NCI-H1436 (cell line): ENCODE results near the gene GAREM1.

ENCODE experiments used
- DNase-seq: peaks from one replicate; lab custom pipeline; 2025; lab: John Stamatoyannopoulos, UW

GAREM1 gene

DNA sequence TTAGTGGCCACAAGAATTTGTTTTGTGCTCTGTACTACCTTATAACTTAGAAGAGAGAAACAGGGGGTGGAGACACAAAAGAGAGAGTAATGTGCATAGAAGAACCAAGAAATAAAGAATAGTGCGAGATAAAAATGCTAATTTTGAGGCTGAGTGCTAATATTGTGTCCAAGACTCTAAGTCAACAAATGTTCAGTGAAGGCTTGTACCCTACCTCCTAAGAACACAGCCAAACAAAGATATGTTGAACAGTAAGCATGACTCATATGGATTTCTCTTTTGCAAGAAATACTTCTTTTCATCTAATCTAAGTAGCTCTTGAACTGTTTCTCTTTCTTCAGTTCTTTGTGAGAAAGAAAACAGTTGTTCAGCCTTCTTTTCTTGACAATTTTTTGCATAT, 45.2 kb downstream of the GAREM1 start:
- DNase-seq, result no peak

DNA sequence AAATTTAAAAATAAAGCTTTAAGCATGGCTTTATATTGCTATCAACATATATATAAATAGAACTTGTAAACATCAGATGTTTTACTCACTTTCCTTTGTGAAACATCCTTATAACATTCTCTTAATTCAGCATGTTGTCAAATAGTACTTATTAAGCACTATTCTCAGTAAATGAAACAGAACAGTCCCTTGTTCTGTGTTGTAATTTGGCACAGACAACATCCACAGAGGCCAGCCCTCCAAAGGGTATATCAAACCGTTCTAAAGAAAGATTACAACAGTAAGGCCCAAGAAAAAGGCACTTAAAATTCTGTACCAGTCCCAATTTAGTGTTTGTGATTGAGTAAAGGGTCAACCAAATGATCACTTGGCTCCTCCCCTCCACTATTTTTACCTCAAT, 46.0 kb downstream of the GAREM1 start:
- no peak for DNase-seq

DNA sequence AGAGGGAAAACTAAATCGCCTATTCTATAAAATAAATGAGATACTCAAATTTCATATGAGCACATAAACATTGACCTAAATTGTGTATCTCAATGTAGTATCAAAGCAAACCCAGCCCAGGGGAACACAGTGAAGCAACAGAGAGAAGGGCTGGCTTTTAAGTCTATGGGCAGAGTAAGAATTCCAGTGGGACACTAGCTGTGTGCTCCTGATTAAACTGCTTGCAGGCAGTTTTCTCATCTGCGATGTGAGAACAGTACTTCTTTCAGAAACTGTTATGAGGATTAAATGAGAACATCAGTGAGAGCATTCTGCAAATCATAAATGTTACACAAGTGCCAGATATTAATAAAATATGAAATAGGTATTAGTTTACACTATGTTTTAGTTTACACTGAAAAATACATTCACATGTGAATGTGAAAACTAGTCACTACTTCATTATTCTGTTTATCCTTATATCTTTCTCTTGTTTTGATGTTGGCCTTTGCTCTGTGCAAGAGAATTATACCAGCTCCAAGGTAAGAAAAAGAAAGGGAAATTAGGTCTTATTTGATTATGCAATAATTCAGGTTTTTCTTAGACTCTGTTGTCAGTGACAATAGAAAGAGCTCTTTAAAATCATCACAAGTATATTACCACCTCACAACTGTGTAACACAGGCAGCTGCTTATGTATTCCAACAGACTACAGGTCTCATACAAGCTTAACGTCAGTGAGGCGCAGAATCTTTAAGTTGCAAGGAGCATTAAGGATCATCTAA, 47.5 kb downstream of the GAREM1 start:
- DNase-seq, result no peak

DNA sequence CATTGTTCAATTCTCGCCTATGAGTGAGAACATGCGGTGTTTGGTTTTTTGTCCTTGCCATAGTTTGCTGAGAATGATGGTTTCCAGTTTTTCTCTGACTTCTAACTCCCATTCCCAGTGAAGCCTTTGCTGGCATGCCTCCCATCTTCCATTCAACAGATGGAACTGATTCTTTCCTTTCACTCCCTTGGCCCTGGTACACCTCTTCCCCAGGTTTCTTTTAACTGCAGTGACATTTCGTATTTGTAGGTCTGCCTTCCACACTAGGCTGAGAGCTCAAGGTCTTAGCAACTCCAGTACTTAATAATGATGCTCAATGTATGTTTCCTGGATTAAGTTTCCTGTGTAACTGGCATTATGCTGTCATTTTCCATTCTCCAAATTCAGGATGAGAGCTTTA, 48.5 kb downstream of the GAREM1 start:
- no peak for DNase-seq

DNA sequence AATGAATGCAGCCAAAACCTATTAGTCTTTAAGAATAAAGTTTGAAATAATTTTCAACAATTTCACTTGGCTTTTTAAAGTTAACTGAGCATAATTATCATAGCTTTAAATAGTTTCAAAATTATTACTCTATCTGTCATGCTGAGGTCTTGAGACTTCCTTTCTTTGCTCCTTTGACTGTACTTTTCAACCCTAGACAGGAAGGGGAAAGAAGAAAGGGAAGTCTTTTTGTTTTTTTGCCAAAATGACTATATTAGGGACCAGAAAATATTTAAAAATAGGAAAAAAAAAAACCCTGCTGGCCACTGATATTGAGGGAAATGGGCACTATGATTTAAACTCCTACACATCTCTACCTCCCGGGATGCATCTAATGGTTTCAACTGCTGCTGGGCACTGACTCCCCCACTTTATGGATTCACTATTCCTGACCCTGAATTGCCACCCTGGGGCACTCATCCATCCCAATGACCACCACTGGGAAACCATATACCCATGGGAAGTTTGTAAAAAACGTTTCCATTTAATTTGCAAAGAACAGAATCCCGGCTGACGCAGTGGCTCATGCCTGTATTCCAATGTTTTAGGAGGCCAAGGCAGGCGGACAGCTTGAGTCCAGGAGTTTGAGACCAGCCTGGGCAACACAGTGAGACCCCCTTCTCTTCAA, 50.5 kb downstream of the GAREM1 start:
- DNase-seq, result no peak

DNA sequence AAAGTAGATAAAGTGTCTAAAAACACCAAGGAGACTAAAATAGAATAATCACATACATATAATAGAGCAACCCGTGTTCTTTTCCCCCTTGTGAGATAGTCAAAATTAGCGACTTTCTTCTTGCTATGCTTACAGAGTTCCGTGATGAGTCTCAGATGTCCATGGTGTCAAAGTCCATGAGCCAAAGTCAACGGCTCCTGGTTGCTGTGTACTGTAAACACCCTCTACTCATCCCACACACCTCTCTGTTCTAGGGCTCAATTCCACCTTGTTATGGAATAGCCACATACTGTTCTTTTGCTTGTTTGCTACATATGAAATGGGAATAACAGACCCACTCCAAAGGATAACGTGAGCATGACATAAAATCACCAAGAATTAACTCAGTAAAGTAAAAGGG, 52.5 kb downstream of the GAREM1 start:
- DNase-seq, result no peak

DNA sequence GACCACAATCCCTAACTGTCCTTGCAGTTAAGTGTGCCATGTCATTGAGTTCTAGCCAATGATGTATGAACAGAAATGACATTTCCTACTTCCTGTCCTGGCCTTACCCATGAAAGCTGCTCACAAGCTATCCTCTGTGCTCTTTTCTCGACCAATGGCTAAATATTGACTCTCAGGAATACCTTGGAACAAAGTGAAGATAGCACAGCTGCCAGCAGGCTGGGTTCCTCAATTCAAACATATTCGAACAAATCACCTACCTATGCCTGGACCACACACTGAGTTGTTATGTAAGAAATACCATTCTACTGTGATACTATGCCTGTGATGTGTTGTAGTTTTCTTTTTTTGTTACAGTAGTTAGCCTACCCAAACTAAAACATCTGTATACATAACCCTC, 65.1 kb downstream of the GAREM1 start:
- no peak for DNase-seq

DNA sequence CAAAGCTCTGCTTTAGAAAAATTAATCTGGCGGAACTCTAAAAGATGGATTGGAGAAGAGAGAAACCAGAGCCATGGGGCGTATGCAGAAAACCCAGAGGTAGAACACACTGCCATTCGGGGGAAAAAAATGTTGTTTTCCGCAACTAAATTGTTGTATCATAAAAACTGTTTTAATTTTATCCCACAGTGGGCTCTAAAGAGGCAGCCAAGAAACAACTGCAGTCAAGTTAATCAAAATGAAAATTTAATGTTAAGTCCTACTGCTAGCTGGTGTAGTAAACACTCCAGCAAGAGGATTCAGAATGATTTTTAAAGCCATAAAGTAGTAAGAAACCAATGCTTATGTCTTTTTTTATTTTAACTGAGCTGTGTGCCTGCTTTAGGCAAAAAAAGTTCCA, 69.1 kb downstream of the GAREM1 start:
- DNase-seq, result no peak

DNA sequence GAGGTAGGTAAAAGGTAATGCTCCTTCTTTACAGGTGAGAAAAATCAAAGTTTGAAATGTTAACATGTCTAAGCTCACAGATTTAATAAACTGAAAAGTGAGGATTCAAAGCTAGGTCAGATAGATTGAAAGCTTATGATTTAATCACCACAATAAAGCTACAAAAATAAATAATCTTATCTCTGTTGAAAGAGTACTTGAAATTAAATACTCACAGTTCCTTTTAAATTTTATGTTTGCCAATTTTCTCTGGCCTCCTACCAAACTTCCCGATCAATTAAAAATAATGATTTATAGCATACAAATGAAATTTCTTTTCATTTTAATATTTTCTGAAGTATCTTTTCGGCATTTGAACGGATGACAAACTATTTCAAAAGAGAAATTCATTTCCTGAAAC, 77.3 kb downstream of the GAREM1 start:
- no peak for DNase-seq

DNA sequence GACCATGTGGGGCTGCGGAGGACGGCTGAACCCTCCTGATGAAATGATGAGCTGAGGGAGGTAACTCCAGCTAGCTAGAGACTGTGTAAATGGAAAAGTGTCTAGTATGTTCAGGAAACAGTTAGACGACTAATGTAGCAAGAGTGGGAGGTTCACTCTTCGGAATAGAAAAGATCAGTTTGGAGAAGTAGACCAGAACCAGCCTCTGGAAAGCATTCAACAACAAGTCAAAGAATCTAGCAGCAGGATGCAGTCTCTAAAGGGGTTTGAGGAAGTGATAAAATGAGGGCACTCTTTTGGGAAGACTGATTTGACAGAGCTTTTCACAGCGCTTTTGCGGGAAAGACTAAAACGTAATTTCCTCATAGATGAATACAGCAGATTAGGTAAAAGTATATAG, 79.6 kb downstream of the GAREM1 start:
- no peak for DNase-seq

DNA sequence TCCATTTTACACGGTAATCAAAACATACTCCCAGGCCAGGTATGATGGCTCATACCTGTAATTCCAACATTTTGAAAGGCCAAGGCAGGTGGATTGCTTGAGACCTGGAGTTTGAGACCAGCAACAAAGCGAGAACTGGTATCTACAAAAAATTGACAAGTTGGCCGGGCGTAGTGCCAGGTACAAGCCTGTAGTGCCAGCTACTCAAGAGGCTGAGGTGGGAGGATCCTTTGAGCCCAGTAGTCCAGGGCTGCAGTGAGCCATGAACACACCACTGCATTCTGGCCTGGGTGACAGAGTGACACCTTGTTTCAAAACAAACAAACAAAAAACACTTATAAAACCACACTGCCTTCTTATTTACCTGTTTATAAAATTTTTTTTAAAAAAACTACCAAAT, 80.8 kb downstream of the GAREM1 start:
- DNase-seq, result peak; percentile 3

DNA sequence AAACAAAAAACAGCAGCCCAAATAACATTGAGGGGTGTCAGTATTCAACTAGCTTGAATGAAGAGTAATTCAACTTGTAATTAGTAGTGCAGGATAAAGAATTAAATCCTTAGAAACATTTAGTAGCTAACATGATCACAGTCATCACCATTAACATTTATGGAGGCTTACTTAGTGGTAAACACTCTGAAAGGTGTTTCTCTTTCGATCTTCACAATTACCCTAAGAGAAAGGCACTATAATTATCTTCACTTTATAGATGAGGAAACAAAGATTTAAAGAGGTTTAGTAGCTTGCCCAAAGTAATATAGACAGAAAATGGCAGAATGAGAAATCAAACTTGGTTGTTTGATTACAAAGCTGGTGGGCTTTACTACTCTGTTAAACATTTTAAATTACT, 81.5 kb downstream of the GAREM1 start:
- peak; percentile 8 for DNase-seq

DNA sequence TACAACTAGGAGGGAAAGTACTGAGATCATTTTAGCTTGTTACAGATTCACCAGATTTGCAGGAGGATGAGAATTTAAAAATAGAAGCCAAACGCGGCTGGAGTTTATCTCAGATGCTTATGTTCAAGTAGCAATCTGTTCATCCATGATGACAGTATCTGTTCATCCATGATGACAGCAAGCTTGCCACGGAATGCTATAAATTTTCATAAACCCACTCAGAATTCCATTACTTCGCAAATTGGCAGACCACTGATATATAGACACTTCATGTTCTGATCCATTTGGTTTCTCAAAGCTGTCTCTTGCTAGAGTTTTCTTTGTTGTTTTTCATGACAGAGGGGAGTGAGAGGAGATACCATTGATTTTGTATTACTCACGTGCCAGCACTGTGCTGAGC, 84.2 kb downstream of the GAREM1 start:
- no peak for DNase-seq

DNA sequence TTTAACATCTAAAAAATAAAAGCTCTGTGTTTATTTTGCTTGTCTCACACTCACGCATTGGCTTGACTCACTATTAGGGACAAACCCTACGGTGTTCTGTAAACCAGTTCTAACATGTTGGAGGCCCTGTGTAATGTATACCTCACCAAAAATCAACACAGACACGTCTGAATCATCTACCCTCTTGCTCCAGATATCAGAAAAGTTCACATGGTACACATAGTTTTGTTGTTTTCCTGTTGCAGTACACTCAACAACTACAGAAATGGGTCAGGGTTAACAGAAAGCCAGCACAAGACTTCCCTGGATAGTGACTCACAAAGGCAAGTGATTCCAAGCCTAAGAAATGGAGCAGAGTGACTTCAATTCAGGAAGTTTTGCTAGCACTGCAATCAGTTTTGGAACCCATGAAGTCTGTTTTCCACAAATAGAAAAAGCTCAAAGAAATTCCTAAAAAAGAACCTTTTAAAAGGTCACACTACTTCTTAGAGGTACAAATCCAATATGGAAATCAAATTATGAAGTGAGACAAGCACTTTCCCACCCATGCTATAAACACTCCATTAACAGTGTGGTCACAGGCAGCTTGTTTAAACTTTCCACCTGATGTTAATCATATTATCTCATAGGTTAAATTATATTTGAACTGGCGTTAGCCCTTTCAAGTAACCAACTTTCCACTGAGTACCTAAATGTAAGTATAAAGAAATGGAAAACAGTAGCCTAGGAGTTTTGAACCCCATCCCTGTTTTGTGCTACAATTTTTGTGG, 87.4 kb downstream of the GAREM1 start:
- DNase-seq, result no peak

DNA sequence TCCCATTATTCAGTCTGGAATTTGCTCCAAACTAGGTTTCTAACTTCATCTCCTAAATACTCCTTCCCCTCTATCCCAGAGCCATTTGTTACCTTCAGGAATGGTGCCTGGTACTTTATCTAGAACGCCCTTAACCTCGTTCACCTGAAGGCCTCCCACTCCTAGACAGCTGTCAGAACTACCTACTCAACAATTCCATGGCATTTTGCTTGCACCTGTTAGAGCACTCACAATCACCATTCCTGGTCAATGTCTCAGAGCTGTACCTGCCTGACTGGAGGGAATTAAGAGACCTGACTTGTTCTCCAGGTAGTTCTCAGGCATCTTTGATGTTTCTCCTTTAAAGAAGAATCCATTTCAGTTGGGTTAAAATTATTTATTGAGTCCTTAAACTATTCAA, 88.9 kb downstream of the GAREM1 start:
- no peak for DNase-seq

DNA sequence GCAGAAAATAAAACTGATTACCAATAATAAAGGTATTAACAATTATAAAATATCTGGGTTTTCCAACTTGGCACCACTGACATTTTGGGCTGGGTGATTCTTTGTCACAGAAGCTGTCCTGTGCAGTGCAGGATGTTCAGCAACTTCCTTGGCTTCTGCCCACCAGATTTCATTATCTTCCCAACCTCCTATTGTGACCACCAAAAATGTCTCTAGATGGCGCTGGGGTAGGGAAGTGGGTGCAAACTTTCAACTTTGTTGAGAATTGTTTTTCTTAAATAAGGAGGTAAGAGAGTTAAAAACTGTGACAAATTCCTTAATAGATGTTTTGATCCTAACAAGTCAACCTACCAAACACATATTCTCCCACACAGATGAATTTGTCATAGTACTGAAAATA, 90.1 kb downstream of the GAREM1 start:
- DNase-seq, result no peak

DNA sequence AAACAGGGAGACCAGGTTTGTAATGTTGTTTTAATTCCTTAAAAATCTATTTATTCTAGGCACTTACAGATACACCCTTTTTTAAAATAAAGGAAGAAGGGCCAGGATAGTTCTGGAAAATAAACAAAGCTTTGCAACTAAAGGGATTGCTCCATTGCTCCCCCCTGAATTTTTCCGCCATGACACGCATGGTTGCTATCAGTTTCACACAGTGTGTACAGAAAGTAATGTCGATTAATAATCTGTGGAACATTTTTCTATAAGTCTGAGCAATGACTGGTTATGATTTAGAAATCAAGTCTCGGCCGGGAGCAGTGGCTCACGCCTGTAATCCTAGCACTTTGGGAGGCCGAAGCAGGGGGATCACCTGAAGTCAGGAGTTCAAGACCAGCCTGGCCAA, 90.8 kb downstream of the GAREM1 start:
- no peak for DNase-seq

DNA sequence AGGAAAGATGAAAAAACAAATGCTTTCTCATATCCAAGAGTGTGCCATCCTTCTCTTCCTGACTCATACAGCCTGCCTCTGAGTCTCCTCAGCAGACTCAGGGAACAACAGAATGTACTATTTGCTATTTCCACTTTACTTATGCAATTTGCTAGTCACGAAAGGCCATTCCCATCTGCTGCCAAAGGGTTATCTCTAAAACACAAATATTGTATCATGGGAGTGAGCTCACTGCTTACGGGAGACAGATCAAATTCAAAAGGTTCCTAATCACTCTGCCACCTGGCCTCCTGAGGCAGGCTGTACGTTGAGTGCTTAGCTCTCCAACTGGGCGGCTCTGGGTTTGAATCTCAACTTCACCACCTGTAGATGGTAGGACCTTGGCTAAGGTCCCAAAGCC, 92.0 kb downstream of the GAREM1 start:
- DNase-seq, result peak; percentile 60

DNA sequence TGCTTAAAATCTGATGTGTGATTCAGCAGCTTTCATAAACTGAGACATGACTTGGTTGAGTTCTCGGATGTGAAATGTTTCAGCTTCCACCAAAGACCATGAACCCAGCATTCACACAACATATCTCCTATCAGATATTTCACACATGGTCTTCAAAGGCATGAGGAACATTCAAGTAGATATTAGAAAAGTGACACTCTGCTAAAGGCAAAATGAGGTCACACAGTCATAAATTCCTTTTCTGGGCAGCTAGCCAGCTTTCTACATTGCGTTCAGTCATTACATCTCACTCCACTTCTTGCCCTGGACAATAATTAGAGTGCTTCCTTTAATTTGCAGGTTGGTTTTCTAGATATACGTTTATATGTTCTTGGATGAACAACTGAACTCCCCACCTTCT, 96.7 kb downstream of the GAREM1 start:
- peak; percentile 52 for DNase-seq

DNA sequence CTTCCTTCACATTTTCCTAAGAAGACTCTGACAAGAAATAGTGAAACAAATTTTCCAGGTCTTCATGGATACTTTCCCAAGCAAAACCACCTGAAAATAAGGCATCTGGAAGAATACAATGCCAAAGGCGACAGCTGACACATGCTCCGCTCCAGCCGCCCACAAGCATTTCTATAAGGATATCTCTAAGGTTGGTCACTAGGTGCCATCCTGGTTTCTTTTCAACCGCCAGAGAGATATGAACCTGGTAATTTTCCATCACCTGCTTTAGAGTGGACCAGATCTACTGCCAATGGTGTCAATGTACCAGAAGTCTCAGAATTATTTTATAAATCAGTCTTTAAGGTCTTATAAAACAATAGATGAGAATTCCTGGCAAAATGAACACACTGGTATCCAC, 97.2 kb downstream of the GAREM1 start:
- no peak for DNase-seq

DNA sequence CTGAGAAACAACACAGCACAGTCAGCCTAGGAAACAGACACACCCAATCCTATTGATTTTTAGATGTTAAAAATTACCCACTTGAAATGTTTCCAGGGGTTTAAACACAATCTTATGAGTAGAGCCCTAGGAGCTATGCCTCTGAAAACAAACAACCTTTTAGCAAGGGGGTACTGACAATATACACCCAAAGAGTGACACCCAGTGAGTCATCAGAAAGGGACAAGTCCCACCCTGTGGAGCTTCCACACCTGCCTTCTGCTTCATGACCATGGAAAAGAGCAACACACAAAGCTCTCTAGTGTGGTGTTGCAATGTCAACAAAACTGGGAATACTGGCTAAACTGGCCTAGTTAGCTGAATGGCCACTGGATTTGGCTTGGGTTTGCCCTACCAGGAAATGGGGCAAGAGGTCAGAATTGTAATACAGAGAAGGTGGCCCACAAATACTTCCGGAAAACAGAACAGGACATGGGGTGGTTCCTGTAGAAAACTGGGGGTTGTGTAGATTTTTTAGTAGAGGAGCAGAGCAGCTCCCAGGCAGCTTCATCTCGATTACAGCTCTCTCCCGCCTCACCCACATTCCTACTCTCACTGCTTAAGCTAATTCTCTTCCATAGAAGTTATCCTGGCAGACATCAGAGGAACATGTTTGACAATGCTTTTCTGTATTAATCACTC, 98.2 kb downstream of the GAREM1 start:
- DNase-seq, result peak; percentile 37

DNA sequence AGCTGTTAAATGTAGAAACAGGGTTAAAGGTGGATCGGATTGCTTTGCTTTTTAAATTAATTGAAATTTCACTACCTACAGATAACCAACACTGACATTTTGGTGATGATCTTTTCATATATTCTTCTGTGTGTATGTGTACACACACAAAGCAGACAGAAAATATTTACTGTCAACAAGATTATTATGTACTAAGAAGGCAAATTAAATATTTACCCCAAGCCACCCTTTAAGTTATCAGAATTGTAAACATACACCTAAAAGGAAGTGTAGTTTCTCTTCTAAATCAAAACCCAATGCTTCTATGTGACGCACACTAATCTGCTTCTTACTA, 98.7 kb downstream of the GAREM1 start:
- DNase-seq, result no peak

DNA sequence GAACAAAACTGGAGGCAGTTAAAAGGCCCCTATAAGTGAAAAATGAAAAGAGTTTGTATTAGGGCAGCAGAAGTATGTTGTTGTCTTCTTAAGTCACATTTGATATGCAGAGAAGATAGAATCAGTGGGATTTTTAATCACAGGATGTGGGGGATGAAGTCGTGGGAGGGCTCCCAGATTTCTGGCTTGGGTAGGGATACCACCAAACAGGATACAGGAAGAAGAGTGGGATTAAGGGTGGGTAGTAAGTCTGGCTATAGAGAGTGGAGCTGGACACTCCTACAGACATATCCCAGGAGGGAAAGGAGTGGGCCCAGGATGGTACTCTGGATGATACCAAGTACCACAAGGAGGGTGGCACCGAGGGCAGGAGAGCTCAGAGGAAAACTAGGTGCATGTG, 99.3 kb downstream of the GAREM1 start:
- no peak for DNase-seq
